Astrocyte (in vitro differentiated cells and primary cell): ENCODE data around the gene TACR1.

Experiments used
- EZH2 ChIP-seq: IDR thresholded peaks from 2 replicates; pipeline ENCODE4 v1.6.1; 2012; ENCODE audit warnings: mild to moderate bottlenecking, low read length, inconsistent platforms; ENCODE audit not compliant: insufficient read depth
- TF ChIP-seq, protein P1 (sequence below): IDR thresholded peaks from 2 replicates; pipeline ENCODE4 v1.5.1; 2011; ENCODE audit warnings: low read depth, mild to moderate bottlenecking, inconsistent platforms, low read length, moderate library complexity; ENCODE audit not compliant: insufficient read depth

DNA sequence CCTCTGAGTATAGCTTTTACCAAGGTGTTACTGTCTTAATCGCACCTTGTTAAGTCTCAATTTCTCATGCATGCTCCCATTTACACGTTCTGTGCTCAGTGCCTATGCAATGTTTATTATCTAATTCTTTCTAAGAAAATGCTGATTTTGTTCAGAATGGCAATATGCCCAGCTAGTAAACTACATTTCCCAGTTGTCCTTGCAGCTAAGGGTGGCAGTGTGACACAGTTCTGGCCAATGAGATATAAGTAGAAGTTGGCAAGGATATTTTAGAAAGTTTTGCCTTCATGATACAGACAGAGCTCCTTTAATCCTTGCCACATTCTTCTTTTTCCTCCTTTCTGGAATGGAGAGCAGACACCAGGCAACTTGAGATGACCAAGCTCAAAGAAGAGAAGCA lies 195.5 kb downstream of the TACR1 start:
- TF ChIP-seq EZH2 = no peak
- TF ChIP-seq, protein P1, sequence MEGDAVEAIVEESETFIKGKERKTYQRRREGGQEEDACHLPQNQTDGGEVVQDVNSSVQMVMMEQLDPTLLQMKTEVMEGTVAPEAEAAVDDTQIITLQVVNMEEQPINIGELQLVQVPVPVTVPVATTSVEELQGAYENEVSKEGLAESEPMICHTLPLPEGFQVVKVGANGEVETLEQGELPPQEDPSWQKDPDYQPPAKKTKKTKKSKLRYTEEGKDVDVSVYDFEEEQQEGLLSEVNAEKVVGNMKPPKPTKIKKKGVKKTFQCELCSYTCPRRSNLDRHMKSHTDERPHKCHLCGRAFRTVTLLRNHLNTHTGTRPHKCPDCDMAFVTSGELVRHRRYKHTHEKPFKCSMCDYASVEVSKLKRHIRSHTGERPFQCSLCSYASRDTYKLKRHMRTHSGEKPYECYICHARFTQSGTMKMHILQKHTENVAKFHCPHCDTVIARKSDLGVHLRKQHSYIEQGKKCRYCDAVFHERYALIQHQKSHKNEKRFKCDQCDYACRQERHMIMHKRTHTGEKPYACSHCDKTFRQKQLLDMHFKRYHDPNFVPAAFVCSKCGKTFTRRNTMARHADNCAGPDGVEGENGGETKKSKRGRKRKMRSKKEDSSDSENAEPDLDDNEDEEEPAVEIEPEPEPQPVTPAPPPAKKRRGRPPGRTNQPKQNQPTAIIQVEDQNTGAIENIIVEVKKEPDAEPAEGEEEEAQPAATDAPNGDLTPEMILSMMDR = no peak
